NK-92 (cell line): ENCODE measurements around the gene SFN.
A peak's percentile ranks its signal among the peaks of the same experiment; 100 is the strongest.
"Not testable (repeated sequence)": the region's sequence is repeated elsewhere in the genome, so short reads cannot be mapped to it uniquely, and the experiment has no call there.

Experiments used
- DNase-seq: peaks from one replicate; lab custom pipeline; 2025; ENCODE audit not compliant: unreplicated experiment; lab: John Stamatoyannopoulos, UW

Gene SFN

DNA sequence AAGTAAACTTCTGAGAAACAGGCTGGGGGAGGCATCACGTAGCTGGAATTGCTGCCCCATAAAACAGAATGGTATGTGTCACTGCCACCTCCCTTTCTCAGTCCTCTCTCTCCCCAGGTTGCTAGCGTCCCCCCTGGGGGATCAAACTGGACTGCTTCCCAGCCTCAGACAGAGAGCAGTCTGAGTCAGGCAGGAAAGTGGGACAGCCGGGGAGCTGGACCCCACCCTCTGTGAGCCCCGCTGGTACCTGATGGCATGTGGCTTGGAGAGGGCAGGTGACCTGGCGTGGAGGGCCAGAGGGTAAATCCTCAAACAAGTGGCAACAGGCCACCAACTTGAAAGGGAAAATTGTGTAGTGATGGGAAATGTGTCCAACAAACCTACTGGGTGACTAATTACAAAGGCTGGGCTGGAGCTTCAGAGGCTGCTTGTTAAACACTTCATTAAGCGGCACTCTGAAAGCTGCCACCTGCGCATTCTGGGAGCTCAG is 1.0 kb upstream of the SFN start:
- no peak for DNase-seq

DNA sequence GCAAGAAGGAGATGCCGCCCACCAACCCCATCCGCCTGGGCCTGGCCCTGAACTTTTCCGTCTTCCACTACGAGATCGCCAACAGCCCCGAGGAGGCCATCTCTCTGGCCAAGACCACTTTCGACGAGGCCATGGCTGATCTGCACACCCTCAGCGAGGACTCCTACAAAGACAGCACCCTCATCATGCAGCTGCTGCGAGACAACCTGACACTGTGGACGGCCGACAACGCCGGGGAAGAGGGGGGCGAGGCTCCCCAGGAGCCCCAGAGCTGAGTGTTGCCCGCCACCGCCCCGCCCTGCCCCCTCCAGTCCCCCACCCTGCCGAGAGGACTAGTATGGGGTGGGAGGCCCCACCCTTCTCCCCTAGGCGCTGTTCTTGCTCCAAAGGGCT is 732 bp downstream of the SFN start:
- no peak for DNase-seq

DNA sequence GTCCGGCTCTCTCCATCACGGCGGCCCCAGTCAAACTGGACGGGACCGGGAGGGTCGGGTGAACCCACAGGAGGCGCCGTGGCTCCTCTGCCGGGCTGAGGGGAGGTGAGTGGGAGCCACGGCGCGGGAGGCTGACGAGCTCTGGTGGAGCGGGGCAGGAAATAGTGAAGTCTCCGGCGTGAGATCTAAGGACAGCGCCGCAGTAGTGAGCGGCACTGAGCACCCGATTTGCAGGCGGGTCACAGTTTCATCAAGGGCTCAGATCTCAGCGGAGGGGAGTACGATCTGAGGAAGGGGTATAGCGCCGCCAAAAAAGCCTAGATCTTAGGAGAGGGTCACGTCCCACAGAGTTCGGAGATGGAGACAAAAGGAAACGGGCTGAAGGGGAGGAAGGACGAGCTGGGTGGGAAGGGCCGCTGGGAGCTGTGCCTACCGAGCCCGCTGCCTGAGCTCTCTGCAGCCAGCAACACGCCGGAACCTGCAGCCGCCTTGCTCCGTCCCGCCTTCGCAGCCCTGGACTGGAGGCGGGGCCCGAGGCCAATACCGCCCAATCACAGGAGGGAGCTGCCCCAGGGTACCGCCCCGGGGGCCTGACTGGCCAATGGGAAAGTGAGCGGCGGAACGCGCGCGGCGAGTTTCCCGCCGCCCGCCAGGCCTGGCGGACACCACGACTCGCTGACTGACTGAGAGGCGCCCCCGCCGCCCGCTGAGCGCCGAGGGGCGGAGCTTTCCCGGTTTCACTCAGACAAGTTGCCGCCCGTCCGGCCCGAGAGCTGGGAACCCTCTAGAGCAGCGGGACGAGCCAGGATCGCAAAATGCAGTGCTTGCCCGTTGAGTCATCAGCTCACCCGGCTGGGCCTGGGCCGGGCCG is 1.9 kb downstream of the SFN start:
- peak; percentile 57 for DNase-seq

- not testable (repeated sequence) for DNase-seq
Measured at GRCh38 chr1:26873097-26873496, 10.1 kb downstream of the SFN start.

- DNase-seq = no peak
Measured at GRCh38 chr1:26874896-26875295, 11.9 kb downstream of the SFN start.

- DNase-seq = no peak
Measured at GRCh38 chr1:26877326-26877725, 14.4 kb downstream of the SFN start.

- no peak for DNase-seq
Measured at GRCh38 chr1:26879793-26880192, 16.8 kb downstream of the SFN start.

DNA sequence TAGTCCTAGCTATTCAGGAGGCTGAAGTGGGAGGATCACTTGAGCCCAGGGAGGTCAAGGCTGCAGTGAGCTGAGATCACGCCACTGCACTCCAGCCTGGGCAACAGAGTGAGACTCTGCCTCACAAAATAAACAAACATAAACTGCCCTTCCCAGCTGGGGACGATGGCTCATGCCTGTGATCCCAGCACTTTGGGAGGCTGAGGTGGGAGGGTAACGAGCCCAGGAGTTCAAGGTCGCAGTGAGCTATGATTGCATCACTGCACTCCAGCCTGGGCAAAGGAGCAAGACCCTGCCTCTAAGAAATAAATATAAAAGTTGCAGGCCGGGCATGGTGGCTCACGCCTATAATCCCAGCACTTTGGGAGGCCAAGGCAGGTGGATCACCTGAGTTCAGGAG is 18.7 kb downstream of the SFN start:
- not testable (repeated sequence) for DNase-seq

GRCh38 chr1:26882696-26883463 is 19.9 kb downstream of the SFN start:
- no peak for DNase-seq

DNA sequence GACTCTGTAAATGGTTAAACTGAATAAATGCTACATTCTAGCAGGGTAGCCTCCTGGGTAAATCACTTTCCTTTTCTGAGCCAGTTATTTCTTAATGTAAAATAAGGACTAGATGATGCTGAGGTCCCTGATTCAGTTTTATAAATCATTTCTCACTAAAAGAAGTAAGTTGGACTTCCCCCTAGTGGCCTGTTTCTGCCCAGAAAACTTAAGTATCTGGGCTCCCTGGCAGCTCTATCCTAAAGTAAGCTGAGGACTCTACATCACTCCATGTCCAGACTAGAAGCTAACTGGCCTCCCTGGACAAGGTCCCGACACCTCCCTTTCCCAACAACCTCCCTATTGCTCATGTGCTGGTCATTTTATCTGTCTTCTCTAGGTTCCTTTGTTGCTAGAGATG is 24.2 kb downstream of the SFN start:
- no peak for DNase-seq

DNA sequence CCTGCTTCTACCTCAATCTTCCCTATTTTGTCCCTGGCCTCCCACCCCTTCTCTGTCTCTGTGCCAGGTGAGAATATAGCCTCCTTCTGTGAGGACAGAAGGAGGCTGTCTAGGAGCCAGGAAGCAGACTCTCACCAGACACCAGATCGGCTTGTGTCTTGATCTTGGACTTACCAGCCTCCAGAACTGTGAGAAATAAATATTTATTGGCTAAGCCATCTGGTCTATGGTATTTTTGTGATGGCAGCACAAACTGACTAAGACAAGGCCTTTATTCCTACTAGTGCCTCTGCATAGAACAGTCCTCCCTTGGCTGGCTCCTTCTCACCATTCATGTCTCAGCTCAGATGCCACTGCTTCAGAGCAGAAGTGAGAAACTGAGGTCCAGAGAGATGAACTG is 25.3 kb downstream of the SFN start:
- no peak for DNase-seq

- DNase-seq = no peak
Measured at GRCh38 chr1:26889551-26890466, 26.9 kb downstream of the SFN start, which contains the start of gene GPN2. GPN2 (minus strand) TSS chr1:26890283; CDS start chr1:26890096, 187 bp downstream.

DNA sequence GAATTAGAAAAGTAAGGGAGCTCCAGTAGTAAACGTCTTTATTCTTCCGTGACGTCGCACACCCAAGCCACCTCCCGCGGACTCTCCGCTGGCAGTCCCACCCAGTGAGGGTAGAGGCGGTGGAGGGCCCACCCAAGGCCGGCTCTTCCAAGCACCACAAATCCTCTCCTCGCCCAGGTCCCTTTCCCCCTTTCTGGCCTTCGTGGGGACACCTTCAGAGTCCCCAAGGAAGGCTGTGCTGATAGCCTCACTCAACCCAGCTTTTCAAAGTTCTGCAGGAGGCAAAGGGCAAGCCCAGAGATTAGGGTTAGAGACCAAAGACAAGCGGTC is 27.5 kb downstream of the SFN start:
- no peak for DNase-seq

DNA sequence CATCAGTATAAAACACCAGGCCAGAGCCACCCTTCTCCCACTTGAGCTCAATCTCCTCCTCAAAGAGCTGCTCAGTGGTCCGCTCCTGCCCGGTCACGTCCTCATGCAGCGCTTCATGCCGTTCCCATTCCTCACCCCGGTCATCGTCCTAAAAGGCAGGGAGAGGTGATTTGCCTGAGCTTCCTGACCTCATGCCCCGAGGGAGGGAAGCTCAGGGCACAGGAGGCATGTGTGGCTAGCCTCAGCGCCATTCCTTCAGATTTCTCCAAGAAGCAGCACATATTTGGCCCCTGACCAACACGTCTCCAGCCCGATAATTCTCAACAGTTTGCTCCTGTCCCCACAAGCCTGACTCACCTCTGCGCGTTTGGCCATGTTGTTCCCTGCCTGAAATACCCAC is 31.3 kb downstream of the SFN start:
- DNase-seq = no peak

DNA sequence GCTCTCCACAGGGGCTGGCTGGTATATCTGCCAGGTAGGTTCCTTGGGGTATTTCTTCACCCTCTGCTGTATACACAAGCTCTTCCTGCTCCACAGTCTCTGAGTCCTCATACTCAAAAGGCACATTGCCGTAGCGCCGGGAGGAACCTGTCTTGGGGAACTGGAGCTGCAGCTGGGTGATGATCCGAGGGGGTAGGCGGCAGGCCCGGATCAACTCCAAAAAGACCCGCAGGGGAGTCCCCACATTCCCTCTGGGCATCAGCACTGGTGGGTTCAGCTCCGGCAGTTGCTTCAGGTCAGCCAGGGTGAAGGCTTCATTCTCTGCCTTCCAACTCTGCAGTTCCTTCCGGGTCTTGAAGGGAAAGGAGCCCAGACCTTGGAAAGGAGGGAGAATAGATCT is 34.4 kb downstream of the SFN start:
- no peak for DNase-seq

DNA sequence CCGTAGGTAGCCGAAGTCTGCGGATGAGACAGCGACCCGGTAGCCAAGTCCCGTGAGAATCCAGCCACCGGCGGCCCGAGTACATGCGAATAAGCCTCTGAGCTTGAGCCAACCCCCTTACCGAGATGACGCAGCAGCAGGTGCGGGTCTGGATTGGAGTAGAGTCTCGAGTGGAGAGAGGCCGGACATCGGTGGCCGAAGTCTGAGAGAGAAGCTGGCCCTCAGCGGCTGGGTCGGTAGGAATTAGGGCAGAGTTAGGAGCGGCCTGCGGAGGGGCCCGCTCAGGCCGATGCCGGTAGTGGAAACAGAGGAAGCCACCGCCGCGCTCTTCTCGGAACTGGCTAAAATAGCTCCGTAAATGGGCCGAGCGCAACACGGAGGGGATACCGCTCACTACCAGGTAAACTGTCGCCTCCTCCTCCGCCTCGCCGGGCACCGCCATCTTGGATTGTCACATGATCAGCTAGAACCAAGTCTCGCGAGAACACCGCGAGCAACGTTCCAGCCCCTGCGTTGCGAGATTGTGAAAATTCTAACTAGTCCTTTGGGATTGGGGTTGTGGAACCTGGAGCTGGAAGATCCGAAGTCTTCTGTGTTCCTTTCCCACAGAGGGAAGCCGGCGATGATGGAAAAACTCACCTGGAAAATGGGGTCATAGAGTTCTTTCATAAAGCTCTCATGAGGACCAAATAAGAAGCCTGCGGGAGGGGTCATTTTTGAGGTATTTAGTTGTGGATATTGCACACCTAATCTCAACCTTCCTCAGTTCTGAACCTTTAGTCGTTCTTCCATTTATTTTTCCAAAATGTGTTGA is 37.3 kb downstream of the SFN start, which contains the start of gene GPATCH3:
TSS of gene GPATCH3 (minus strand) at position 467 of the 814 bp plus-strand sequence. CDS start at position 442, 25 bp downstream.
- no peak for DNase-seq

DNA sequence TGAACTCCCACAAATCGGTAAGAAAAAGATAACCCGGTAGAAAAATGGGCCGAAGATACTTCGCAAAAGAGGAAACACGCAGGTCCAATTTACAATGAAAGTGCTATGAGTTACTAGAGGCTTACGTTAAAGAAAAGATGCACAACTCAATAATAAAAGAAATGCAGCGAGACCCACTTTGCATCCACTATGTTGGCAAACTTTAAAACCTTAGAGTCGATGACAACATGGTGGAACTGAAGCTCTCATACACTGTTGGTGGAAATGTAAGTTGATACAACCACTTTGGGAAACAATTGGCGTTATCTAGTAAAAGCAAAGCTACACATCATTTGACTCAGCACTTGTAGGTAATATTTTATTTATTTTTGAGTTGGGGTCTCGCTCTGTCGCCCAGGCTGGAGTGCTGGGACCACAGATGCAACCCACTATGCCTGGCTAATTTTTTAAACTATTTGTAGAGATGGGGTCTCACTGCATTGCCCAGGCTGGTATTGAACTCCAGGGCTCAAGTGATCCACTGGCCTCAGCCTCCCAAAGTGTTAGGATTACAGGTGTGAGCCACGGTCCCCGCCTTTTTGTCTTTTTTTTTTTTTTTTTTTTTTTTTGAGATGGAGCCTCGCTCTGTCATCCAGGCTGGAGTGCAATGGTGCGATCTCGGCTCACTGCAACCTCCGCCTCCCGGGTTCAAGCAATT is 38.0 kb downstream of the SFN start:
- no peak for DNase-seq

DNA sequence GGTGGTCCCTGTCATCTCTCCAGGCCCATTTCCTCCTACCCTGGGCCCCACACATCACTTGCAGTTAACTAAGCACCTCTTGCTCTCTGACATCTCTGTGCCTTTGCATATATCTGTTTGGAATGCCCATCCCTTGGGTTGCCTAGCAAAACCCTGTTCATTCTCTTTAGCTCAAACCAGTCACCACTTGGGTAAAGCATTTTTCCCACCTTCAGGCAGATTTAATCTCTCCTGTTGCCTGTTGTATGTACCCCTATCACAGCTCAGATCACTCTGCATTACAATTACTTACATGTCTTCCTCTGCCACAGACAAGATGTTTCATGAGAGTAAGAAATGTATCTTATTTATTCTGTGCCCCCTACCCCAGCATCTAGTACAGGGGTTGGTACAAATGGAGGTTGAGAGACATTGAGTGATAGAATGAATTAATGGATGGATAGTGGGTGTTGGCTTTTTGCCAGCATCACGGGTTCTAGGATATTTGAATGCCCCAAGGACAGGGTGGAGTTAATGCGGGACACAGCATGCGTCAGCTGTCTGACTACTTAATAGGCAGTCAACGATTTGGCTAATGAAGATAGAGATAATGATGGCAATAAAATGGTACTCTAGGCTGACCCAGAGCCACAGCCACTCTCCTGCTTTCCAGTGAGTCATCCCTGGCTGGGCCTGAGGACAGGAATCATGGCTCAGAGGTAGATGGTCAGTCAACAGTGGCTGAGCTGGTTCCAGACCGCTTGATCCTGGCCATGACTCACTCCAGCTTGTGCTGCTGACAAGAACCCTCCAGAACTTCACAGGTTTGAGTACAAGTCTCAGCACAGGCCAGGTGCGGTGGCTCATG is 44.3 kb downstream of the SFN start:
- DNase-seq = no peak

GRCh38 chr1:26909951-26910342 is 47.0 kb downstream of the SFN start:
- no peak for DNase-seq
